GM13976 (cell line): Measurements from ENCODE around the gene NES.

Experiments used
- DNase-seq: peaks from one replicate; pipeline ENCODE4 v3.0.0; 2012; ENCODE audit warnings: low spot score
- in situ Hi-C: fragments of 300-500 bp; cut with MboI; formaldehyde crosslinking; loops from one replicate; pipeline ENCODE4 v1.12.0; 2022; ENCODE audit warnings: low sequenced_read_pairs, mixed read lengths, inconsistent platforms; ENCODE audit not compliant: unreplicated experiment
- TF ChIP-seq, protein P1 (sequence below): IDR thresholded peaks from 2 replicates; pipeline ENCODE4 v1.5.1; 2012; ENCODE audit warnings: borderline replicate concordance, mild to moderate bottlenecking; ENCODE audit not compliant: insufficient read depth; ENCODE audit errors: extremely low read depth, missing control alignments, control extremely low read depth

The NES gene

GRCh38 chr1:156675210-156676113 lies 1.7 kb downstream of the NES start:
- TF ChIP-seq, protein P1, sequence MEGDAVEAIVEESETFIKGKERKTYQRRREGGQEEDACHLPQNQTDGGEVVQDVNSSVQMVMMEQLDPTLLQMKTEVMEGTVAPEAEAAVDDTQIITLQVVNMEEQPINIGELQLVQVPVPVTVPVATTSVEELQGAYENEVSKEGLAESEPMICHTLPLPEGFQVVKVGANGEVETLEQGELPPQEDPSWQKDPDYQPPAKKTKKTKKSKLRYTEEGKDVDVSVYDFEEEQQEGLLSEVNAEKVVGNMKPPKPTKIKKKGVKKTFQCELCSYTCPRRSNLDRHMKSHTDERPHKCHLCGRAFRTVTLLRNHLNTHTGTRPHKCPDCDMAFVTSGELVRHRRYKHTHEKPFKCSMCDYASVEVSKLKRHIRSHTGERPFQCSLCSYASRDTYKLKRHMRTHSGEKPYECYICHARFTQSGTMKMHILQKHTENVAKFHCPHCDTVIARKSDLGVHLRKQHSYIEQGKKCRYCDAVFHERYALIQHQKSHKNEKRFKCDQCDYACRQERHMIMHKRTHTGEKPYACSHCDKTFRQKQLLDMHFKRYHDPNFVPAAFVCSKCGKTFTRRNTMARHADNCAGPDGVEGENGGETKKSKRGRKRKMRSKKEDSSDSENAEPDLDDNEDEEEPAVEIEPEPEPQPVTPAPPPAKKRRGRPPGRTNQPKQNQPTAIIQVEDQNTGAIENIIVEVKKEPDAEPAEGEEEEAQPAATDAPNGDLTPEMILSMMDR: no peak
- in situ Hi-C loops: no loop called here
- DNase-seq: no peak

- TF ChIP-seq, protein P1: no peak
- in situ Hi-C loops: no loop called here
- no peak for DNase-seq
Measured at GRCh38 chr1:156673387-156674121, 3.7 kb downstream of the NES start.

GRCh38 chr1:156671804-156672203 lies 5.4 kb downstream of the NES start:
- no peak for DNase-seq
- in situ Hi-C loops: no loop called here
- TF ChIP-seq, protein P1: no peak

DNA sequence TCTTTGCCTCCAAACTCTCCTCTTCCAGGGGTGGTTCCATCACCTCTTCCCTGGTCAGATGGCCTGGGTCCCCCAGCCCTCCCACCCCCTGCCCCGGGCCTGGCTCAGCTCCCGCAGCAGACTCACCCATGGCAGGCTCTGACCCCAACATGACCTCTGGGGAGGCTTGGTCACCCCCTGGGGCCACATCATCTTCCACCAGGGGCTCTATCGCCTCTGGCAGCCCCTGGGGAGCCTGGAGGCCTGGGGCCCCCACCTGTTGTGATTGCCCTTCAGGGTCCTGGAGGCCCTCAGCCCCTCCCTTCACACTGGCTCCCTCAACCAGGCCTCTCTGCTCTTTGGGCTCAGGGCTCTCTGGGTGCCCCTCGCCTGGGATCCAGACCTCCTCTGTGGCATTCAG lies 6.4 kb downstream of the NES start:
- TF ChIP-seq, protein P1: no peak
- in situ Hi-C loops: no loop called here
- DNase-seq: no peak

DNA sequence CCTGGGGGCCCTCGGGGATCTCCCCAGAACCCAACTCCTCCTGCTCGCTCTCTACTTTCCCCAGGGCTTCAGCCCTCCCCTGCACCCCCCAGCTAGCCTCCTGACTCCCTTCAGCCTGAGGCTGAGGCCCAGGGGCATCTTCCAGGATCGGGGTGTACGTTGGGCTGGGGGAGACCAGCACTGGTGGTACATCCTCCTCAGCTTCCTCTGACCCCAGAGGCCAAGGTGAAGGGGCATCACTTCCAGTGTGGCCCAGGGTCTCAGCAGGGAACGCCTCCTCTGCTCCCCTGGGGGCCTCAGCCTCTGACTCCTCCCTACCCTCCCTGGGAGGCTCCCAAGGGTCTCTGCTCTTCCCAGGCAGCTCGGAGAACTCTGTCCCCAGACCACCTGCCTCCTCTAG lies 6.8 kb downstream of the NES start:
- in situ Hi-C loops: no loop called here
- TF ChIP-seq, protein P1: no peak
- DNase-seq: no peak

GRCh38 chr1:156669794-156670193 lies 7.4 kb downstream of the NES start:
- in situ Hi-C loops: no loop called here
- no peak for DNase-seq
- TF ChIP-seq, protein P1: no peak
